HG03558 (cell line): ENCODE results near the gene PTPN5.
"Not testable (repeated sequence)": the region's sequence is repeated elsewhere in the genome, so short reads cannot be mapped to it uniquely, and the experiment has no call there.

ENCODE experiments used
- ATAC-seq: cut with Tn5 transposase; IDR thresholded peaks from one replicate; pipeline ENCODE4 v1.9.1; 2021; ENCODE audit warnings: moderate number of reproducible peaks; ENCODE audit not compliant: unreplicated experiment; ENCODE audit errors: extremely low read depth

The PTPN5 gene

DNA sequence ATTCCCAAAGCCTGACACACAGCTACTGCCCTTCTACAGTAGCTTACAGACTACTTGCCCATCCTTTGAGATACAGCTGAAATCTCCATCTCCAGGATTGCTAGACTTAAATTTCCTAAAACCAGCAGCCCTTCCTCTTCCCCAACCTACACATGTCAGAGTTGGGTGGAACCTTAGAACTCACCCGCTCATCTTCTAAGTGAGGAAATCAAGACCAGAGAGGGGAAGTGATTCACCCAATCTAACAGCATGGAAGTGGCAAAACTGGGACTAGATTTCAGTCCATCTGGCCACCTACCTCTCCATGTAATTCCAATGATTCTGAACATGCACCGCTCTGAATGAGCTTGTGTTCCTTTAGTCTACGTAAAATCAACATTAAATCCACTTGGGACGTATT is 94.0 kb downstream of the PTPN5 start:
- no peak for ATAC-seq

DNA sequence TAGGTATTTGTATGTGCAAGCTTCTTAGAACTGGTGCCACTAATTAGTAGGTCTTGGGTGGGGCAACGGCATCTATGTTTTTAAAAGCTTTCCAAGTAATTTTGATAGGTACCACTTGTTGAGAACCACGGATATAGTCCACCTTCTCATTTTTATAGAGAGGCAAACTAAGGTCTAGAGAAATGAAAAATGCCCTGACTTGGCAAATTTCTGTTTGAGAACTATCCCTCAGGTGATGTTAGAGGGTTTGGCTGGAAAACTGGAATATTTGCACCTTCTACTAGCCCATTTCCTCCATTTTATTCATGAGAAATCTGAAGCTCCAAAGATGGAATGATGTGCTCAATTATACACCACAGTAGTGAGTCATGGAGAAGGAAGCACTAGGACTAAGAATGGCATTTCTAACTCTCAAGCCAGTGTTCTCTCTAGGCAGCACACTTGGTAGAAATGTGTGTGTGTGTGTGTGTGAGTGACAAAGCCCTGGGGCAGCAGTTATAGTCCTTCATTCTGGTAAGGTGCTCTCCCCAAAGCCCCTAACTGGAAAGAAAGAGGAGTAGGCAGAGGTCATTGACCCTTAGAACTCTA is 94.9 kb downstream of the PTPN5 start:
- ATAC-seq, result no peak

DNA sequence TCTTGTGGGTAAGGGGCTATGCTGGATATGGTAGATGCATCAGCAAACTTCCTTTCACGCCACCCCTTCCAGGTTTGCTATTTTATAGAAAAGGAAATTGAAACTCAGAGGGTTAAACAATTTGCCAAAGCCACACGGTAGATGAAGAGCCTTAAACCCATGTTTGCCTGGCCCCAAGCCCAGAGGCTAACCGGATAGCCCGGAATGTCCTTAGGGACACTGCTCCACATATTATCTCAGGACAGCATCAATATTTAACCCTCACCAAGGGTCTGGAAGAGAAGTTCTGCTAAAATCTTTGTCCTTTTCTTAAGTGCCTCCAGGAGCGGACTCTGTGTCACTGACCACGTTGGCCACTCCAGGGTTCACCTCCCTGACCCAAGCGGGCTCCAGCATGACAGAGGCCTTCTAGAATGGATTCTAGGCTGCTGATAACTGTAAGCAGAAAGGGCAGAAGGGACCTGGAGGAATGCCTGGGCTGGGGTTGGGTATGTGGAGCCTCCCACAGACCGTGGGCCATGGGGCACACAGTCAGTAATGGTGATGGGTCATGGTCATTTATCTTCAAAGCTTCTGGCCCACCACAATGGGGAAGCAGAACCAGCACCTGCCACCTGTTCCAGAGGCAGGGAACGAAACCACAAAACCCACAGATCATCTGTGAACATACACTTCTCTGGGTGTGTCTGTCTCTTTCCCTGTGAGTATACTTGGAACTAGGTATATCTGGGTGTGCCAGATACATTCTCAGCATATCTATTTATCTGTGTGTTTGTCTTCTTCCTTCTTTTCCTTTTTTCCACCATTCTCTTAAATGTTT is 98.4 kb downstream of the PTPN5 start:
- no peak for ATAC-seq

GRCh38 chr11:18691467-18692140 is 100.0 kb downstream of the PTPN5 start:
- ATAC-seq, result not testable (repeated sequence)

DNA sequence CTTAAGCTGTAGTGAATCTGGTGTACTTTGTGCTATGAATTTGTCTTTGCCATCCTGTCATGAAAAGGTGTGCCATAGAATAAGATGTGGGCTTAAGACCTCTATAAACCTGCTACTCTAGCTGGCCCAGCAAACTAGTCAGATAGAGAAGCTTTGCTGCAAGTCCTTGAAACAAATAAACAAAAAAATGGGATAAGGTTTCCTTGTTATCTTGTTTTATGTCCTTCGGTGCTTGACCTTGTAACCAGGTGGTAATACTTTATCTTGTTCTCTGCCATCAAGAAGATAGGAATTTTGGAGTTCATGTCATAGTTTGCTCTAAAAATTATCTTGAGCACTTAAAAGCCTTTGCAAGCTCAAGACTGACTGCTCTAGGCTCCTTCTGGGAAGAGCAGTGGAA is 107.3 kb downstream of the PTPN5 start:
- ATAC-seq, result no peak

DNA sequence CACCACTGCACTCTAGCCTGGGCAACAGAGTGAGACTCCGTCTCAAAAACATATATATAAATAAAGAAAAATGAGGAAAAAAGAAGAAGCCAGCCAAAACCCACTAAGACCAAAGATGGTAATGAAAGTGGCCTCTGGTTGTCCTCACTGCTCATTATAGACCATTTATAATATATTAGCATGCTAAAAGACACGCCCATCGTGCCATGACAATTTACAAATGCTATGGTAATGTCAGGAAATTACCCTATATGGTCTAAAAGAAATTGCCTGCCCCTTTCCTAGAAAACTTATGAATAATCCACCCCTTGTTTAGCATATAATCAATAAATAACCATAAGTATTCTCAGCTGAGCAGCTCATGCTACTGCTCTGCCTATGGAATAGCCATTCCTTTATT is 109.1 kb downstream of the PTPN5 start:
- ATAC-seq, result no peak

DNA sequence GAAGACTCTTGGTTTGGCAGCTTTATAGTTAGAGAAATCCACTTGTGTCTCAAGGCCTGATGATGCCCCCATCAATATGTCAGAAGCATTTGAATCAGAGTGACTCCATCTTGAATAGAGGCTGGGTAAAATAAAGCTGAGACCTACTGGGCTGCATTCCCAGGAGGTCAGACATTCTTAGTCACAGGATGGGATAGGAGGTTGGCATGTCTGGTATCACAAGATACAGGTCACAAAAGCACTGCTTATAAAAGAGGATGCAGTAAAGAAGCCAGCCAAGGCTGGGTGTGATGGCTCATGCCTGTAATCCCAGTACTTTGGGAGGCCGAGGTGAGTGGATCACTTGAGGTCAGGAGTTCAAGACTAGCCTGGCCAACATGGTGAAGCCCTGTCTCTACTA is 109.6 kb downstream of the PTPN5 start:
- not testable (repeated sequence) for ATAC-seq
